ENCODE results near the gene NCK2.

Gene NCK2

DNA sequence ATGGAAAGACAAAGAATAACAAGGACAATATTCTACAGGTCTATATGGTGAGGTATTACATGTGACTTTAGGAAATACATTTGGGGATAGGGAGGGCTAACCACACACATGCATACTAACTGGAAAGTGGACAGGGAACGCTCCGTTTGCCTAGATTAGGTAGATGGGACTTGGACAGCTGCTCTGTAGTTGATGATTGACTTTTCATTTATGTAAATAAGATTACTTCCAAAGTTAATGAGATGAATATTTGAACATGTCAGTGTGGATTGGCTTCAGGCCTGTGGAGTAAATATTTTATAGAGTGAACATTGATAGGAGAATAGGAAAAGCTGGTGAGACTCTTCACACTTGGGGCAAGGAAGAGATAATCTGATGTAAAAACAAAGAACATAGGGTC is 142.0 kb downstream of the NCK2 start:
- TF ChIP-seq, protein P1, sequence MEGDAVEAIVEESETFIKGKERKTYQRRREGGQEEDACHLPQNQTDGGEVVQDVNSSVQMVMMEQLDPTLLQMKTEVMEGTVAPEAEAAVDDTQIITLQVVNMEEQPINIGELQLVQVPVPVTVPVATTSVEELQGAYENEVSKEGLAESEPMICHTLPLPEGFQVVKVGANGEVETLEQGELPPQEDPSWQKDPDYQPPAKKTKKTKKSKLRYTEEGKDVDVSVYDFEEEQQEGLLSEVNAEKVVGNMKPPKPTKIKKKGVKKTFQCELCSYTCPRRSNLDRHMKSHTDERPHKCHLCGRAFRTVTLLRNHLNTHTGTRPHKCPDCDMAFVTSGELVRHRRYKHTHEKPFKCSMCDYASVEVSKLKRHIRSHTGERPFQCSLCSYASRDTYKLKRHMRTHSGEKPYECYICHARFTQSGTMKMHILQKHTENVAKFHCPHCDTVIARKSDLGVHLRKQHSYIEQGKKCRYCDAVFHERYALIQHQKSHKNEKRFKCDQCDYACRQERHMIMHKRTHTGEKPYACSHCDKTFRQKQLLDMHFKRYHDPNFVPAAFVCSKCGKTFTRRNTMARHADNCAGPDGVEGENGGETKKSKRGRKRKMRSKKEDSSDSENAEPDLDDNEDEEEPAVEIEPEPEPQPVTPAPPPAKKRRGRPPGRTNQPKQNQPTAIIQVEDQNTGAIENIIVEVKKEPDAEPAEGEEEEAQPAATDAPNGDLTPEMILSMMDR (IDR thresholded peaks at IDR 0.05; ENCODE audit: low read depth, low read length), result no peak
- in situ Hi-C loops (cut with HindIII; ENCODE audit: low sequenced_read_pairs), result no loop called here
- no peak overlapping the region for H3K4me3 ChIP-seq (ENCODE audit: low read depth, low read length)
- DNase-seq (ENCODE audit: low read depth, low spot score), result no peak

DNA sequence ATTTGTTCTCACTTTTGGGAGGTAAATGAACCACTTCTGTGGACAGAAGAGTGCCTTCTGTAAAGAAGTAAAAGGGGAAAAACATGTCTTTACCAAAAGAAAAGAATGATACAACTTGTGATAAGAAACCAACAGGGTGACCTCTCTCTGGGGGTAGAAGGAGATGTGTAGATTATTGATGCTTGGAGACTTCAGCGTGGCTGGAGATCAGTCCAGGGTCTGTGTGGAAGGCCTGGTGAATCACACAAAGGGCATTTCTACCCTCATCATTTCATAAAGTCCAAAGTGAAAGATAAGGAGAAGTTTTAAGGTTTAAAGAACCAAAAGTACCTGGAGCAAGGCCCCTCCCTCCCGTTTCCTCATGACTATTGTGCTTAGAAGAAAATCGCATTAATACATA is 142.5 kb downstream of the NCK2 start:
- in situ Hi-C loops (cut with HindIII; ENCODE audit: low sequenced_read_pairs), result no loop called here
- H3K4me3 ChIP-seq (ENCODE audit: low read depth, low read length), result no peak overlapping the region
- no peak for DNase-seq (ENCODE audit: low read depth, low spot score)
- TF ChIP-seq, protein P1 (IDR thresholded peaks at IDR 0.05; ENCODE audit: low read depth, low read length), result no peak

DNA sequence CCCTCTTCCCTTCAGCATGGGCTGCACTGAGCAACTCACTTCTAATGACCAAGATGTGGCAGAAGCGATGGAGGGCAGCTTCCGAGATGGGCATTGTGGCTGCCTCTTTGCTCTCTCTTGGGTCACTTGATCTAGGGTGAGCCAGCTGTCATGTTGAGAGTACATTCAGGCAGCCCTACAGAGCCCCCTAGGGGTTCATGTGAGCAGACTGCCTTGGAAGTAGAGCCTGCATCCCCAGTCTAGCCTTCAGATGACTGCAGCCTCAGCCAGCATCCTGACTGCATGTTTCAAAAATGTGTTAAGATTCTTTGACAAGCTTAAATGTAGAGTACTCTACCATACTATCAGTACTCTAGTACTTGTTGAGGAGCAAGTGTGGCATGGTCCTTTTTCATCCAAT is 143.9 kb downstream of the NCK2 start:
- TF ChIP-seq, protein P1 (IDR thresholded peaks at IDR 0.05; ENCODE audit: low read depth, low read length), result no peak
- in situ Hi-C loops (cut with HindIII; ENCODE audit: low sequenced_read_pairs), result no loop called here
- DNase-seq (ENCODE audit: low read depth, low spot score), result no peak
- H3K4me3 ChIP-seq (ENCODE audit: low read depth, low read length), result no peak overlapping the region

DNA sequence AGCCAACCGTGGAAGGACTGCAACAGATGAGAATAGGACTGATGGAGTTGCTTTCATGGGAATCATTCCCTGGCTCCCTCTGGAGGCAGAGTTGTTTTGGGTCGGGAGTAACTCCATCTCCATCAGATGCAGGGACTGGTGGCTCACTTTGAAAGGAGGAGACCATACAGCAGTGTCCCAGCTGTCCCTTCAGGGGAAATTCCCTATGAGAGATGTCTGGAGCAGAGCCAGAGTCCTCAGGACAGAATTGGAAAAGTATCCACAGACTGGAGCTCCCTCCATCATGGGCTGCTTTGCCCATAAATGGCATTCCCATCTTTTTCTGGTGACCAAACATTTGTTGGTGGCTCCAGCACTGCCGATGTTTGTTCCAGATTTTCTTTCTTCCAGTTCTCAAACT is 144.3 kb downstream of the NCK2 start:
- DNase-seq (ENCODE audit: low read depth, low spot score), result no peak
- in situ Hi-C loops (cut with HindIII; ENCODE audit: low sequenced_read_pairs), result no loop called here
- TF ChIP-seq, protein P1 (IDR thresholded peaks at IDR 0.05; ENCODE audit: low read depth, low read length), result no peak
- no peak overlapping the region for H3K4me3 ChIP-seq (ENCODE audit: low read depth, low read length)

DNA sequence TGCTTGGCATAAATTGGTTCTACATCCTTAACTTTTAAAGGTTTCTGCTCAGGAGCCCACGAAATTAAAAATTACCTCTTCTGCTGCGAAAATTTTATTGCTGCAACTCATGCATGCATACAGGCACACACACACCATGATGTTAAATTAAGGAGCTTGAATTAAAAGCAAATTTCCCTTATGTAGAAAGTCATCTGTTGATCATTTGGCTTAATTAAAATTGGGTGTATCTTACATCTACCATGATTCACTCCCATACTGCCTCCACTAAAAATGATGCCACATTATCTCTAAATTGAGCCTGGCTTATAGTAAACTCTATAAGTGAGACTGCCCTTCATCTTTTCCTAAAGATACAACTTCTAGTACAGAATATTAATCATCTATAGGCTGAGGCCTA is 145.4 kb downstream of the NCK2 start:
- no peak overlapping the region for H3K4me3 ChIP-seq (ENCODE audit: low read depth, low read length)
- DNase-seq (ENCODE audit: low read depth, low spot score), result no peak
- in situ Hi-C loops (cut with HindIII; ENCODE audit: low sequenced_read_pairs), result no loop called here
- TF ChIP-seq, protein P1 (IDR thresholded peaks at IDR 0.05; ENCODE audit: low read depth, low read length), result no peak

DNA sequence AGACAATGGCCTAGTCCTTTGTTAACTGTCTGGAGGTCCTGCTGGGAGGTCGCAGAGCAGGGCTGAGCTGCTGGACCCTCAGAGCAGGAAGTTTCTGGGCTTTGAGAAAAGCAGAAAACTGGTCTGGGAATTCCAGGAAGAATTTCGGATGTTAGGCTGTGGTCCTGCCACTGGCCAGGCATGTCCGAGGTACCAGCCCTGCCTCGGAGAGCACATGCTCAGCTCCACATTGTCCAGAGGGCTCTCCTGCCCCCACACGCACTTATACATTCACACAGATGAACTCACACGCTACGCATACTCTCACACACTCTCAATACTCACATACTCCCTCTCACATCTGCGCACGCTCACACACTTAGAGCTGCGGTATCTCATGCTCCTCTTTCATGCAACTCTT is 146.1 kb downstream of the NCK2 start:
- in situ Hi-C loops (cut with HindIII; ENCODE audit: low sequenced_read_pairs), result no loop called here
- H3K4me3 ChIP-seq (ENCODE audit: low read depth, low read length), result no peak overlapping the region

More for the DNA sequence above, 146.1 kb downstream of the NCK2 start:
- DNase-seq (ENCODE audit: low read depth, low spot score), result no peak
- TF ChIP-seq, protein P1 (IDR thresholded peaks at IDR 0.05; ENCODE audit: low read depth, low read length), result no peak

Data from astrocyte of the spinal cord (primary cell).